Measurements from ENCODE around the gene DNAJC9.
"Not testable (repeated sequence)": the region's sequence is repeated elsewhere in the genome, so short reads cannot be mapped to it uniquely, and the experiment has no call there.

DNAJC9 gene, protein sequence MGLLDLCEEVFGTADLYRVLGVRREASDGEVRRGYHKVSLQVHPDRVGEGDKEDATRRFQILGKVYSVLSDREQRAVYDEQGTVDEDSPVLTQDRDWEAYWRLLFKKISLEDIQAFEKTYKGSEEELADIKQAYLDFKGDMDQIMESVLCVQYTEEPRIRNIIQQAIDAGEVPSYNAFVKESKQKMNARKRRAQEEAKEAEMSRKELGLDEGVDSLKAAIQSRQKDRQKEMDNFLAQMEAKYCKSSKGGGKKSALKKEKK

DNA sequence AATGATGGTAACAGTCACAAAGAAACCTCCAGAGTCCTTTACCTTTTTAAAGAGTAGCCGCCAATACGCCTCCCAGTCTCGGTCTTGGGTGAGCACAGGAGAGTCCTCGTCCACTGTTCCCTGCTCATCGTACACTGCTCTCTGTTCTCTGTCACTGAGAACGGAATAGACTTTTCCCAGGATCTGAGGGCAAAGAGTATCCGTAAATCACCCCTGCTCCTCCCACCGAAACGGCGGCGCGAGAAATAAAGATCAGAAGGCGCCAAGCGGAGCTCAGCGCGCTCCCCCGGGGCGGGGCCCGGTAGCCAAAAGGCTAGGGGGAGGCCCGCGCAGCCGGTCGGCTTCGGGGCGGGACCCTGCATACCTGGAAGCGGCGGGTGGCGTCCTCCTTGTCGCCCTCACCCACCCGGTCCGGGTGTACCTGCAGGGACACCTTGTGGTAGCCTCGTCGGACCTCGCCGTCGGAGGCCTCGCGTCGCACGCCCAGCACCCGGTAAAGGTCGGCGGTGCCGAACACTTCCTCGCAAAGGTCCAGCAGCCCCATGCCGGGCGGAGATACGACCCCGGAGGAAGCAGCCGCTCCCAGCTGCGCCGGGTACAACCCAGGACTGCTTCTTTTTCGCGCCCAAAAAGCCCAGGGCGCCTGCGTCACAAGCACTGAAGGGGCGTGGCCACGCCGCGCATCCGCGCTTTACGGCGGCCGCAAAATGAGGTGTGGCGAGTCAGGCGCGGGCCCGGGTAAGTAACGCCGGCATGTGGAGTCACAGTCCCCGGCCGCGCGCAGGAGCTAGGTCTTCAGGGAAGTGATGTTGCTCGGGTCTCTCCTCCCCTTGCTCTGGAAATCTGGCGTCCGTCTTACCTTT is at the start of gene DNAJC9:
Gene DNAJC9, minus strand, starts transcription at position 610 of the 863 bp plus-strand sequence. Its CDS starts 66 bp downstream, at position 544.
- peak; percentile 92 for DNase-seq (ENCODE audit: extremely low read depth in 1 of 2, low read depth in 1 of 2)

DNA sequence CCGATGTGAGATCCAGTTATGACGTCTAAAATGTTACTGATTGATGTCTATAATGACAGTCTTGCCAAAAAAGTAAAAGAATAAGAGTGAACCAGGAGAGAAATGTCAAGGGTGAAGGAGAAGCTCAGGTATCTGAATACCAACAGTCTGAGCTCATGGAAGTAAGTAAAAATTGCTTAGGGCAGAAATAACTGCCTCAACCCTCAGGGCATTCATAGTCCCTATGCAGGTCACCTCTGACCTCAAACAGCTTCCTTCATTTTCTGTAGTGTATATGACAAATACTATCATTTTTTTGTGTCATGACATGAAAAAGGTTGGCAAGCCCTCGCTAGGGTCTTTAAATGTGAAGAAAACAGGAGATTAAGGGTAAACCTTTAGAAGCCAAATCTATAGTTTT is 46.4 kb upstream of the DNAJC9 start:
- no peak for DNase-seq (ENCODE audit: extremely low read depth in 1 of 2, low read depth in 1 of 2)

DNA sequence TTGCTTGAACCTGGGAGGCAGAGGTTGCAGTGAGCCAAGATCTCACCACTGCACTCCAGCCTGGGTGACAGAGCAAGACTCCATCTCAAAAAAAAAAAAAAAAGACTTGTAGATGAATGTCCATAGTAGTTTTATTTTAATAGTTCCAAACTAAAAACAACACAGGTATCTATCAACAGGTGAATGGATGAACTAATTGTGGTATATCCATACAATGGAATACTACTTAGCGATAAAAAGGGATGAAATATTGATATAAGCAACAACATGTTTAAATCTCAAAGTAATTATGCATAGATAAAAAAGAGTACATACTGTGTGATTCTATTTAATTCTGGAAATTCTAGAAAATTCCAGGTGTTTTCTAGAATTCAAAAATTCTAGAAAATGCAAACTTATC is 42.9 kb upstream of the DNAJC9 start:
- DNase-seq (ENCODE audit: extremely low read depth in 1 of 2, low read depth in 1 of 2), result no peak

DNA sequence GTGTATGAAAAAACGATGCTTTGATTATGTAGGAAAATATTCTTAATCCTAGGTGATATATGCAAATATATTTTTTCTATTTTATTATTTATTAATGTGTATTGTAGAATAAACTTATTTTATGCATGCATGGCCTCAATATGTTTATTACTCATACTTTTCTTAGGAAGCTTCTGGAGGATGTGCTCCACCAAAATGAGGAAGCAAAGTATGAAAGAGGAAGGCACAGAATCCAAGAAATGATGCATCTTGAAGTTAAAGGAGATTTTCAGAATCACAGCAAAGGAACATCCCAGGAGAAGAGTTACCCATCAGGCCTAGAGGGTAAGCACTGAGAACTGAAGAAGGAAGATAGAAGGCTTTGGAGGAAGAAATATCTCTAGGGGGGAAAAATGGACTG is 40.4 kb upstream of the DNAJC9 start:
- DNase-seq (ENCODE audit: extremely low read depth in 1 of 2, low read depth in 1 of 2), result no peak

DNA sequence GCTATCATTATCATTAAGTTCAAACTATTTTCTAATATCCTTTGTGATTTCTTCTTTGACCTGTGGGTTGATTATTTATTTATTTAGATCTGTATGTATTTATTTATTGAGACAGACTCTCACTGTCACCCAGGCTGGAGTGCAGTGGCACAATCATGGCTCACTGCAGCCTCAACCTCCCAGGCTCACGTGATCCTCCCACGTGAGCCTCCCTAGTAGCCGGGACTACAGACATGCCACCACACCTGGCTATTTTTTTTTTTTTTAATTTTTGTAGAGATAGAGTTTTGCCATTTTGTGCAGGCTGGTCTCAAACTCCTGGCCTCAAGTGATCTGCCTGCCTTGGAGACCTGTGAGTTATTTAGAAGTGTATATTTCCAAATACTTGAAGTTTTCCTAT is 34.0 kb upstream of the DNAJC9 start:
- no peak for DNase-seq (ENCODE audit: extremely low read depth in 1 of 2, low read depth in 1 of 2)

DNA sequence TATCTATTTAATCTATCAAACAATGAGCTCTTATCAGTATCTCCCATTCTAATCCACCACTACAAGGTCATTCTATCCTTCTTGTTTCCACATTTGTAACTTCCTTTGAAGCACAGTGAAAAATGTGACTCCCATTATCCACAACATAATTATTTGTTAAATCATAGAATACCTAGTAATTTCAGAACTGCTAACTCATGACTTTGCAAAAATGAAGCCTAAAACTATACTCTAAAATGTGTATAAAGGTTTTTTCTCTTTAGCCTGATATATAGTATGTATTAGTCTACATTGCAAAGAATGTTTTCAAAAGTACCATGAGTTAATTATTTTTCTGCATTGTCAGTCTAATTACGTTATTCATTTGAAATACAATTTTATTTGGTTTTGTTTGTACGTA is 17.4 kb upstream of the DNAJC9 start:
- no peak for DNase-seq (ENCODE audit: extremely low read depth in 1 of 2, low read depth in 1 of 2)

DNA sequence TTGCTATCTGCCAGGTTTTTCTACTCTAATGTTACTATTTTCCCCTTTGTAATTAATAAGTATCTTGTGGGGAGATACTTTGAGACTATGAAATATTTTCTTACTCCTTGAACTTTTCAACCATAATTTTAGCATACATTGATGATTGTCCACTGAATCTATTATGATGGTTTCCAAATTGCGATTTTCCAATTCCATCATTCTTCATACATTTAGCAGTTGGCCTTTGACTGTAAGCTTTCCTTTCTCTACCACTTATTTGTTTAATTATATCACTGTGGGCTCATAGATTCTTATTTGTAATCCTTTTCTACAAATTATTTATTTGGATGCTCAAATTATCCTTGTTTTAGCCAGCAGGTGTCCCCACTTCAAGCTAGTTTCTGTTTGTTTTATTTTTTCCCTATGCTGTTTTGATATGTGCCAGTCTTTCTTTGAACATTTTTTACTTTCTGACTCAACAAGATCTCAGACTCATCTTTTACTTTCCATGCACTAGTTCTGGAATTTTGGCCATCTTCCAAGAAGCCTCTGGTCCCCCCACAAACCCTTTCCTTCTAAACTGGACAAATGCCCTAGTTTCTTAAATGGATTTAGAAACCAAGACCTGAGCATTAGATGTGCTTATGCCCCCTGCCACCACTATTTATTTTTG is 16.8 kb upstream of the DNAJC9 start:
- no peak for DNase-seq (ENCODE audit: extremely low read depth in 1 of 2, low read depth in 1 of 2)

DNA sequence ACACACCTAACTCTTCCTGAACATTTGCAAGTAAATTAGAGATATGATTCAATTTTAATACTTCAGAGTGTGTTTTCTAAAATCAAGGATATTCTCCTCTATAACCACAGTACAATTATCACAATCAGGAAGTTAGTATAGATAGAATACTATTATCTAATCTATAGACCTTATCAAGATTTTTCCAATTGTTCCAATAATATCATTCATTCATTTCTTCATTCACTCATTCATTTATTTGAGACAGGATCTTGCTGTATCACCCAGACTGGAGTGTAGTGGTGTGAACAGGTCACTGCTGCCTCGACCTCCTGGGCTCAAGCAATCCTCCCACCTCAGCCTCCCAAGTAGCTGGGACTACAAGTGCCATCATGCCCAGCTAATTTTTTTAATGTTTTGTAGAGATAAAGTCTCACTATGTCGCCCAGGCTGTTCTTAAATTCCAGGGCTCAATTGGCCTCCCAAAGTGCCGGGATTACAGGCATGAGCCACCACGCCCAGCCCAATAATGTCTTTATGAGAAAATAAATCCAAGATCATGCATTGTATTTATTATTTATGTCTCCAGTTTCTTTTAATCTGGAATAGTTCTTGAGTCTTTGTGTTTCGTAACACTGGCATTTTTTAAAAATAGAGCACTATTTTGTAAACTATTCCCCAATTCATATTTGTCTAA is 16.0 kb upstream of the DNAJC9 start:
- no peak for DNase-seq (ENCODE audit: extremely low read depth in 1 of 2, low read depth in 1 of 2)

DNA sequence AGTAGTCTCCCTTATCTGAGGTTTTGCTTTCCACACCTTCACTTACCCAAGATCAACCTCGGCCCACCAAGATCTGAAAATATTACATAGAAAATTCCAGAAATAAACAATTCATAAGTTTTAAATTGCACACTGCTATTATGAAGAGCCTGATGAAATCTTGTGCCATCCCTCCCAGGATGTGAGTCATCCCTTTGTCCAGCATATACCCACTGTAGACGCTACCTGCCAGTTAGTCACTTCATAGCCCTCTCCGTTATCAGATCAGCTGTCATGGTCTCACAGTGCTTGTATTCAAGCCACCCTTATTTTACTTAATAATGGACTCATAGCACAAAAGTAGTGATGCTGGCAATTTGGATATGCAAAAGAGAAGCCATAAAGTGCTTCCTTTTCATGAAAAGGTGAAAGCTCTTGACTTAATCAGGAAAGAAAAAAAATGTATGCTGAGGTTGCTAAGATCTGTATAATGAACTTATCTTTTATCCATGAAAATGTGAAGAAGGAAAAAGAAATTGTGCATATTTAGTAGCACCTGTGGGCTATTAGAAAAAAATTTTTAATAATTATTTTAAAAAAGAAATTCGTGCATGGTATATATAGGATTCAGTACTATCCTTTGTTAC is 15.2 kb upstream of the DNAJC9 start:
- DNase-seq (ENCODE audit: extremely low read depth in 1 of 2, low read depth in 1 of 2), result no peak

DNA sequence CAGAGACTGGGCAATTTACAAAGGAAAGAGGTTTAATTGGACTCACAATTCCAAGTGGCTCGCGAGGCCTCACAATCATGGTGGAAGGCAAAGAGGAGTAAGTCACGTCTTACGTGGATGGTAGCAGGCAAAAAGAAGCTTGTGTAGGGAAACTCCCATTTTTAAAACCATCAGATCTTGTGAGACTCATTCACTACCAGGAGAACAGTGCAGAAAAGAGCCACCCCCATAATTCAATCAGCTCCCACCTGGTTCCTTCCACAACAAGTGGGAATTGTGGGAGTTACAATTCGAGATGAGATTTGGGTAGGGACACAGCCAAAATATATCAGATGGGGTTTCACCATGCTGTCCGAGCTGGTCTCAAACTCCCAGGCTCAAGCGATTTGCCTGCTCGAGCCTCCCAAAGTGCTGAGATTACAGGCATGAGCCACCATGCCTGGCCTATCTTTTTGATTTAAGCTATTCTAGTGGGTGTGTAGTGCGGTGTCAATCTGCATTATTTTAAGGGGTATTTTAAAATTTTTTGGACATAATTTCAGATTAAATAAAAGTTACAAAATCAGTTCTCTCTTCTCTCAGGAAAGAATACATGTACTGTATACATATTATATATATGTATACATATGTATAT is 14.4 kb upstream of the DNAJC9 start:
- DNase-seq (ENCODE audit: extremely low read depth in 1 of 2, low read depth in 1 of 2), result no peak

DNA sequence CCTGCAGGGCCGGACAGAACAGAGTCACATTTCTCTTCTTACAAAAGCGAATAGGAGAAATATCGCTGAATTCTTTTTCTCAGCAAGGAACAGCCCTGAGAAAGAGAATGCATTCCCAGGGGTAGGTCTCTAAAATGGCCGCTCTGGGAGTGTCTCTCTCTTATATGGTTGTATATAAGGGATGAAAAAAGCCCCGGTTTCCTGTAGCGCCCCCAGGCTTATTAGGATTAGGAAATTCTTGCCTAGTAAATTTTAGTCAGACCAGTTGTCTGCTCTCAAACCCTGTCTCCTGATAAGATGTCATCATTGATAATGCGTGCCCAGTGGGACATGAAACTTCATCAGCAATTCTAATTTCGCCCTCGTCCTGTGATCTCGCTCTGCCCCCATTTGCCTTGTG is 11.6 kb upstream of the DNAJC9 start:
- DNase-seq (ENCODE audit: extremely low read depth in 1 of 2, low read depth in 1 of 2), result not testable (repeated sequence)

DNA sequence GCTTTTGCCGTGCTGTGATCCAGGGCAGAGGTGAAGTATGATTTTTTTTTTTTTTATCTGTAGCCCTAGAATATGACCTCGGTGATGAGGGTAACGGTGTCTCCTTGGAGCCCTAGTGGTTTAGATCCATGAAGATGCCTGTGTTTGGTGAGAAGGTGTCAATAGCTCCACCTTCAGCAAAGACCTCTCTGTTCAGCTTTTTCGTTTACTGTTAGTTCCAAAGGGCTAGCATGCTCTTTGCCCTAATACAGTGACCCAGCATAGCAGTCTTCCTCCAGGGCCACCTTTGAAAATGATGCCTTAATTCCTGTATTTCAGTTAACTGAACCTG is 6.1 kb upstream of the DNAJC9 start:
- DNase-seq (ENCODE audit: extremely low read depth in 1 of 2, low read depth in 1 of 2), result no peak

DNA sequence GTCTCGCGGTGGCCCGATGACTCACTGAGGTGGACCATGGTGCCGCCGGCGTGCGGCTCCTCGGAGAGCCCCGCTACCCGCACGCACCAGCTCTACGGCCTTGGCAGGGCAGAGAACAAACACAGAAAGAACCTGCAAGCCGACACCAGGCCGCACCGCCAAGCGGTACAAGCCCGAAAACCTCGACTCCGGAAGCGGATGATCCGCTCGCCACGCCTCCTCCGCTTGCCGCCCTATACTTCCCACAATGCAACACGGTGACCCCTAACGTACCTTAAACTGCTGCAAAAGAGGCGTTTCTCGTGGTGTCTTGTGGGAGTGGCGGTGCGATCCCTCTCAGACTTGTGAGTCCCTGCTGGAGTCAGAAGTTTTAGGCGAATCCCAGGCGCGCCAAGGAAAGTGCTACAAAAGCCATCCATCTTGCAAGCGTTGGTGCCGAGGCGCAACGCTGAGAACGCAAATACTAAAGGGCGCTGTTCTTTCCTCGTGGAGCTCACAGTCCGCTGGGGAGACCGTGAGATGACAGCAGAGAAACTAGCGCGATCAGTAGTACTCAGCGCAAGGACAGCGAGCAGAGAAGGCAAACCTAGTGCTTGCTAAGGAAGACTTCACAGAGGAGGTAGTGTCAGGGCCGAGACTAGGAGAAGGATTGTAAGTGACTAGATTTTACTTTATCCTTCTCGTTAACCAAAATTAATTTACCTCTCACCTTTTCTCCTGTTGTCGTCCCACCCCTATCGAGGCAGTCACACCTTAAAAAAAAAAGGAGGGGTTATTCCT is 5.6 kb upstream of the DNAJC9 start, which contains the start of gene MRPS16:
Gene MRPS16, minus strand, starts transcription at position 200 of the 780 bp plus-strand sequence. Its CDS starts 162 bp downstream, at position 38.
- peak; percentile 79 to 90 for DNase-seq (ENCODE audit: extremely low read depth in 1 of 2, low read depth in 1 of 2)

DNA sequence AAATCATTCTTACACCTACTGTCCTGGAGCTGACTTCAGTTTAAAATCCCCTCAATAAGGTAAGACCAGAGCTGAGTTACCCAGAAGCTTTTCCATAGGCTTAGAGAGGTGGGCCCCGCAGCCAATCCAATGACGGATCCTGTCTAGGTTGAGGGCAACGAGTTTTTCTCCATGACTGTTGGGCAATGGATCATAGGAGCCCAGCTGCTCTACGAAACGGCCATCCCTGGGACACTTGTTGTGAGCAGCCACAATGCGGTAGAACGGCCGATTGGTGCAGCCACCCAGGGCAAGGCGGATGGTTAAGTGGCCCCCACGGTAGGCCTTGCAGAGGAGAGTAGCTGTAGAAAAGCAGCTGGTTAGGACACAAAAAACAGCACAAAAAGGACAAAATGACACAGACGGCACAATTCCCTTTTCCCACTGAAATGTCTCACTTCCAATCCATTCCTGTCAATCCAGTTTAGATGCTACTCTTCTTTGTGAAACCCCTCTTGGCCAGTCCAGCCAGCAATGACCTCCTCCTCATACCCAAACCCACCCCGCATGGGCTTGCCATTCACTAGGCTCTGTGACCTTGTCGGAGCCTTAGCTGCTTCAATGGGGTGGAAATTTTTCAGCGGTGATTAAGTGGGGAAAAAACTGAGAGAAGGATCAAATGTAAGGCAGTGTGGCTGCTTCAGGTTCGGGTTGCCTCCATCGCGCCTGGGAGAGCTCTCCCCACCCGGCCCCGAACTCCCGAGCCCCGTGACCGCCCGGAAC is 4.8 kb upstream of the DNAJC9 start:
- DNase-seq (ENCODE audit: extremely low read depth in 1 of 2, low read depth in 1 of 2), result no peak

DNA sequence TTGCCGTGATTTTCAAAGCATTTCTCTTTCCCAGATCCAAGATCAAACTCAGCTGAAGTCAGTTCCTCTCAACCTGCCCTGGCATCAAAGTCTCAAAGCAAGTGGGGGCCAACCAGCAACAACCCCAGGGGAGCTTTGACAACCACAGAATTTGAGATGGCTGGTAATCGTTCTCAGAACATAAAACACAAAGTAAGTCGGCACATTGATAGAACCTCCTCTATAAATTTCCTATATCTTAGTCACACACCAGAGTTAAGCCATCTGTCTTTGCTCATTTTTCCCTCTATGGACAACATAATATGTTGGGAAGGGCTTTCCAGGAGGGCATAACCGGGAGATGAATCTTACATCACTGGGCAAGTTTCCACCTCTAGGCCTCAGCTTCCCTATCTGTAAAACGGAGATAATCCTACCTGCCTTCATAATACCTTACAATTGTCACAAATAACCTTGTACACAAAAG is 1.2 kb upstream of the DNAJC9 start:
- DNase-seq (ENCODE audit: extremely low read depth in 1 of 2, low read depth in 1 of 2), result no peak

DNA sequence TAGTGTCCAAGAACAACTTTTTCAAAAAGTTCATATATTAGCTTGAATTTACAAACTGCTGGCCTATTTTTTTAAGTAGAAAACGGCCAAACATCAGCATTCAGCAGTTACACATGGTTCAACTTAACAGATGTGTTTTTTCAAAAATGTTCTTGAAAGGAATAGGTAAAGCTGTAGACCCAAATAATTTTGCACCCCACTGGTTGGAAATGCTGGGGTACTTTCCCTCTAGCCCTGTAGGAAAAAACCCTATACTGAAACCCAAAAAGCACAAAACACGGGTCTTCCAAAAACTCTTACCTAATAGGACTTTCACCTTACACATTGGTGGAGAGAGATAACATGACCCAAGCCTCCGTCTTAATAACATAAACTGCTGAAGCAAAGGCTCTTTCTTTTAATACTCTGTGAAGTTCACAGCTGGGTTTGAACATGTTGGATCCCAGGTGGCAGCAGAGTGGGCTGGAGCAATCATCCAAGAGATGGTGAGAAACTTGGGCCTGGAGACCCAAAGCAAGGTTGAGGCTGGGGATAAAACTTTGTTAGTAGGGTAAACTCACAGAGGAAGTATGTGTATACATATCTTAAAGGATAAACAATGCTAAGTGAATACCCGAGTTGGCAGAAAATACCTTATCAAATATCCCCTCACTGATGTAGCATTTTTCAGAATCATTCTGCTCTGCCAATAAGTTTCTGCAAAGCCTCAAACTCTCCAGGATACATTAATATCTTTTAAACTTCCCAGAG is 629 bp upstream of the DNAJC9 start:
- DNase-seq (ENCODE audit: extremely low read depth in 1 of 2, low read depth in 1 of 2), result no peak

DNA sequence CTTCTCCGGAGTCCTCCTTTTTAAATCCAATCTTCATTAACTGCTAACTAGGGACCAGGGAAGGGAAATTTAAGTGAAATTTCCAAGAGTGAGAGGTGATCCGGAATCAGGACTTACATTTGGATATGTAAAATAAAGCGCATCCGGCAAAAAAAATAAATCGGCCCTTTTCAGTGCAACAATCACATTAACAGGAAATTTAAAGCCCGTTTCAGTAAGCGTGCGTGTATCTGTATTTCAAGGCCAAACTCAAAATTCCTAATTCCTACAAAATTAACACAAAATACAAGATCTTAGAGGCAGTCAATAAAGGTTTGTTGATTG is 771 bp downstream of the DNAJC9 start:
- DNase-seq (ENCODE audit: extremely low read depth in 1 of 2, low read depth in 1 of 2), result no peak

DNA sequence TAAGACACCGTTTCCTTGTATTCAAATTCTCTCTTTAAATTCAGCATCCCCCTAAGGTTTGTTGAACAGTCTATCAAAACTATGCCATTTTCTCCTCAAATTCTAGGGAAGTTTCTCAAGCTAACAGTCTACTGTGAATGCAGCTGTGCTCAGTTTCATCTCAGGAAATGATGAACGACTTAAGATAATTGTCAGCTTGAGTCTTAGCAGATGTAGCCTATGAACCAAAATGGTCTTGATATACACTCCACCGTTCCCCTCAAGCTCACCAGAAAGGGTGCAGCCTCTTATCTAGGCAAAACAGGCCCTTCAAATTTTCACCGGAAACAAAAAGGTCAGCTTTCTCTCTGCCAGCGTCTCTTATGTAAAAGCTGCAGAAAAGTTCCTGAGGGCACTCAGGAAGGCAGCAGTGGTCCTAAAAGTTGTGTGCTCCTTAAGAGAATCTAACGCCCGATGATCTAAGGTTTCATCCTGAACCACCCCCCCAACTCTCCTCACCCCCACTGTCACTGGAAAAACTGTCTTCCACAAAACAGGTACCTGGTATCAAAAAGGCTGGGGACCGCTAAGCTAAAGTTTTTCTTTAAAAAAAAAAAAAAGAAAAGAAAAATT is 2.1 kb downstream of the DNAJC9 start:
- no peak for DNase-seq (ENCODE audit: extremely low read depth in 1 of 2, low read depth in 1 of 2)

Data from stimulated activated CD8-positive, alpha-beta memory T cell treated with anti-CD3 and anti-CD28 coated beads, Interleukin-7, amount 100 ng/mL, for 48 hours (primary cell).